SKM-1 treated with dmso at 0.1 percent for 144 hours (cell line): ENCODE results near the gene RALGAPA1.
"Not testable (repeated sequence)": the region's sequence is repeated elsewhere in the genome, so short reads cannot be mapped to it uniquely, and the experiment has no call there.

Experiments used
- DNase-seq: peaks from one replicate; lab custom pipeline; 2025; ENCODE audit not compliant: unreplicated experiment; lab: John Stamatoyannopoulos, UW

RALGAPA1 gene

DNA sequence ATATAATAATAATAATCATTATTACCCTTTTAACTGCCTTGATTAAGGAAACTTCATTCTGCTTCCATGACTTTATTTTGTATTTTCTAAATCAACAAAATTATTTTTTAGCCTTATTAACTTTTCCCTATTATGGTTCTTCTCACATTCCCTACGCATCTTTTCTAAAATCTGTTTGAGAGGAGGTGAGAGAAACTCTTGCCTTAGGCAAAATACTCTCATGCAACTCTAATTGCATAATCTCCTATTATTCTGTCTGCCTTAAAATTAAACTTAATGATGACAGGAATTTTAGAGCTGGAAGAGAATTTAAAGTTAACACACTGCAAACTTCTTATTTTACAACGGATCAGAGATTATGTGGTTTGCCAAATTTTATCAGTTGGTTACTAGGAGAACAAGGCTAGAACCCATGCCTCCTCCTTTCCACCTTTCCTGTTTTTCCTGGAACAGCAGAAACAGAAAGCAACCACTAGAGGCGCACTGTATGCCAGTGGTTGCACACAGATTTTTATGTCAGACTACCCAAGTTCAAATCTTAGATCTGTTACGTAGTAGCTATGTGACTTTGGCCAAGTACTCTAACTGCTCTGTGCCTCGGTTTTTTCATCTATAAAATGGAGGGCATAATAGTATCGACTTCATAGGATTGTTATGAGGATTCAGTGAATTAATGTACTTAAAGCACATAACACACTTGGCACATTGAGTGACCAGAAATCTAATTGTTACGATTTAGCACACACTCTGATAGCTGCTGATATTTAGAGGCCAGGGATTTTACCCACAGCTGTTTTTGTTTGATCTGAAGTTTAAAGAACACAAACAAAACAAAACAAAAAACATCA lies 12.7 kb upstream of the RALGAPA1 start:
- peak; percentile 3 for DNase-seq

GRCh38 chr14:35819591-35820540 lies 10.8 kb upstream of the RALGAPA1 start:
- DNase-seq: no peak

DNA sequence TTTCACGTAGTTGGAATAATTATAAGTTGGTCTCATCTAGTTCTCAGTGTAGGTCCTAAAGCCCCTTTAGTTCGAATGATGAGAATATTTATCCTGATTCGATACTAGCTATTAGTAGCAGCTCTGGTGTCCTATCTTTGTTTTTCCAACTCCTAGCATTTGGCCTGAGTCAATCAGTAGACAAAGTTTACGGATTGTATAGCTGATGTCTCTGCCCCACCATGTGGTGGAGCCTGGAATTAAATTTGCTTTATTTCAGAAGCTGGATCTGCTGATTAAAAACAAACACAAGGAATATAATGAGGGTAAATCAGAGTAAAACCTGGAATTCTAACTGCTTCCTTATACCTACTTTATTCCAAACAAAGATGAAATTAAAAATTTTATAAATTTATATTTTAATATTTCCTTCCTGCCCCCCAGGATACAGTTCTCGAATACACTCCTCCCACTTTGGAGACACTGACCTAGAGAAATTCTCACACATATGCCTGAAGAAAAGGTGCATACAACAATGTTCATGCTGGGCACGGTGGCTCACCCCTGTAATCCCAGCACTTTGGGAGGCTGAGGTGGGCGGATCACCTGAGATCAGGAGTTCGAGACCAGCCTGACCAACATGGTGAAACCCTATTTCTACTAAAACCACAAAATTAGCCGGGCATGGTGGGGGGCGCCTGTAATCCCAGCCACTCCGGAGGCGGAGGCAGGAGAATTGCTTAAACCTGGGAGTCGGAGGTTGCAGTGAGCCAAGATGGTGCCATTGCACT lies 9.4 kb upstream of the RALGAPA1 start:
- peak; percentile 1 for DNase-seq

DNA sequence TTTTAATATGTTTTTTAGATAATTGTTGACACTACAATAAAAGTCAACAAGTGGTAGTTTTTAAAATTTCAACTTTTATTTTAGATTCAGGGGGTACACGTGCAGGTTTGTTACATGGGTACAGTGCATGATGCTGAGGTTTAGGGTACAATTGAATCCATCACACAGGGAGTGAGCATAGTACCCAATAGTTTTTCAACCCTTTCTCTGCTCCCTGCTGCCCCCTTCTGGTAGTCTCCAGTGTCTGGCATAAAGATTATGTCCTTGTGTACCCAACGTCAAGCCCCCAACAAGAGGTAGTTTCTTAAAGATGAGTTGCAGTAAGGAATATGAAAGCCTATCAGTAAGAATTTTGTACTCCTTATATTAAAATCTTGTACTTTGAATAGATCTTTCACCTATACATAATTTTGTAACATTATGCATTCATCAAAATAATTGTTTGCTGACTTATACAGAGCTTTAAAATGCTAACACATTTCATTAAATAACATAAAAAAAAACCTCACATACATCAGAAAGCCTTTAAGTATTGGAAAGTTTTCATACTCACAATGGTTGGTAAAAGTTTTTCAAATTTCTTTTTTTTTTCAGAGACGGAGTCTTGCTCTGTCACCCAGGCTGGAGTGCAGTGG lies 5.4 kb upstream of the RALGAPA1 start:
- peak; percentile 8 for DNase-seq

- no peak for DNase-seq
These were observed 1.9 kb upstream of the RALGAPA1 start for GRCh38 chr14:35810963-35811362.

GRCh38 chr14:35809597-35809996 lies 502 bp upstream of the RALGAPA1 start:
- DNase-seq: no peak

DNA sequence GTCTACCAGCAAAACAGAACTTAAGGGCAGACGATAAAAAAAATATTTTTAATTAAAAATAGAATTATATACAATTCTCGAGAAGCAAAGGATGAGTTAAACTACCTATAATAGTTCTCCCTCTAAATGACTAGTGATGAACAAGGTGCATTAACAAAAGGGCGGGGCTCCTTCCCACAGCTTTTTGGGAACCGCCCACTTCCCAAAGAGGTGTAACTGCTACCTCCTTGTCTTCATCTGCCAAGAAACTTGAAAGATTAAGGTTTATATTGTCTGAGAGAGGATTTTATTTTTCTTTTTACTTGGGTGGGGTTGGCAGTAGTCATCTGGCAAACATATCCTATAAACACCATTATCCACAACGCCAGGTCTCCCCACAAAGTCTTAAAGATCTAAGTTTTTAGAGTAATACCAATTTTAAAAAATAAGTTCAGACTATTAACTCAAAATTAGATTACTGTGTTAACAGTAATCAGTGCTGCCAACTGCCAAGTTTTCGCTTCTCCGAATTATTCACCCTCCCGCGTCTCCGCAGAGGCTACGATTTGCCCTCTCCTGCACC lies 938 bp downstream of the RALGAPA1 start:
- no peak for DNase-seq

DNA sequence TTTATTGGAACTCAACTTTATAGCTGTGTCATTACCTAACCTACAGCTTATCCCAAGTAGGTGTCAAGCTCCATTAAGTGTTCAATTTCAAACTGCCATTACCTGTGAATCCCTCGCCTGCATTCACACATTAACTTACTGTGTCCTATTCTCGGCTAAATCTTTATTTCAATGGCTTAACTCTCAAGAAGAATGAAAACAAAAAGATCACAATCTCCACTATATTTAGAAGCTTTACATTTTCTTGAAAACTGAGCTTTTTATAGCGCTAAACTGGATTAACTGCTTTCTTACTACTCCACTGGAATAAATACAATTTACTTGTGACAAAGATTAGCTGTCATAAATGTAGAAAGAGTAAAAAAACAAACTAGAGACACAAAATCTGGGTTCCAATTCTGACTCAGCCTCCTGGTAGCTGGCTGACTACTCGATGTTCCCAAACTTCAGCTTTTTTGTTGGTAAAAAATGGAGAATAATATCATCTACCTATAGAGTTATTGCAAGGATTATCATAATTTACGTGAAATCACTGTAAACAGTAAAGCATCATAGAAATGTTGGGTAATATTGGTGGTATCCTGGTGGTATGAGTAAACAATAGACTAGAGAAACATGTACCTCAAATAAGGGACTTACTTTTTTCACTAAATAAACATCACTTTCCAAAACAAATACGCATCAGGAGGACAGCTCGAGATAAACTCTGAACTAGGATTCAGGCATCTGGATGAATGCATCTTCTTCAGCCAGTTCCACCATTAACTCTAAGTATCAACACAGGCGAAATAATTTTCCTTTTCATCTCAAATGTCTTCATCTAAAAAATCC lies 1.7 kb downstream of the RALGAPA1 start:
- no peak for DNase-seq

GRCh38 chr14:35806006-35806907 lies 2.8 kb downstream of the RALGAPA1 start:
- no peak for DNase-seq

DNA sequence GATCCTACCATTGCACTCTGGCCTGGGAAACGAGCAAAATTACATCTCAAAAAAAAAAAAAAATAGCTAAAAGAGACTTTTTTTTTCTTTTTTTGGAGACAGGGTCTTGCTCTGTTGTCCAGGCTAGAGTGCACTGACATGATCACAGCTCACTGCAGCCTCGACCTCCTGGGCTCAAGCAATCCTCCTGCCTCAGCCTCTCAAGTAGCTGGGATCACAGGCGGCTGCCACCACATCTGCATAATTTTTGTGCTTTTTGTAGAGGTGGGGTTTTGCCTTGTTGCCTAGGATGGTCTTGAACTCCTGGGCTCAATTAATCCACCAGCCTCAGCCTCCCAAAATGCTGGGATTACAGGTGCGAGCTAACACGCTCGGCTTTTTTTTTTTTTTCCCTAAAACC lies 11.3 kb downstream of the RALGAPA1 start:
- no peak for DNase-seq

- no peak for DNase-seq
These were observed 19.4 kb downstream of the RALGAPA1 start for GRCh38 chr14:35789651-35790050.

GRCh38 chr14:35786856-35787255 lies 22.2 kb downstream of the RALGAPA1 start:
- DNase-seq: no peak

DNA sequence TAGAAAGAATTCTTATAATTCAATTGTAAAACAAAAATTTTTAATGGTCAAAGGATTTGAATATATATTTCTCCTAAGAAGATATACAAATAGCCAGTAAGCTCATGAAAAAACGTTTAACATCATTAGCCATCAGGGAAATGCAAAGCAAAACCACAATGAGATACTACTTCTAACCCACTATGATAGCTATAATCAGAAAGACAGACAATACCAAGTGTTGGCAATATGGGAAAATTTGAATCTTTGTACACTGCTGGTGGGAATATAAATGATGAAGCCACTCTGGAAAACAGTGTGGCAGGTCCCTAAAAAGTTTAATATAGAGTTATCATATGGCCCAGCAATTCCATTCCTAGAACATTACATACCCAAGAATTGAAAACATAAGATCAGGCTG lies 25.4 kb downstream of the RALGAPA1 start:
- DNase-seq: no peak

DNA sequence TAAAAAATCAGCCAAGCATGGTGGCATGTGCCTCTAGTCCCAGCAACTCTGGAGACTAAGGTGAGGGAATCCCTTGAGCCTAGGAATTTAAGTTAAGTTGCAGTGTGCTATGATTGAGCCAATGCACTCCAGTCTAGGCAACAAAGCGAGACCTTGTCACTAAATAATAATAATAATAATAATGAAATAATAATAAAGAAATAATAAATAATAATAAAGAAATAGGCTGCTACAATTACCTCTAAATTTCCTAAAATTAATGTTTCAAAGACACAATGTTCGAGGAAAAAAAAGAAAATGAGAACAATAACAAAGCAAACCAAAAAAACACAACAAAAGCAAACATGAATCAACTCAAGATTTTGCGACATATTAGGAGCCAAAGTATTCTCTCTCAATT lies 29.7 kb downstream of the RALGAPA1 start:
- DNase-seq: no peak

DNA sequence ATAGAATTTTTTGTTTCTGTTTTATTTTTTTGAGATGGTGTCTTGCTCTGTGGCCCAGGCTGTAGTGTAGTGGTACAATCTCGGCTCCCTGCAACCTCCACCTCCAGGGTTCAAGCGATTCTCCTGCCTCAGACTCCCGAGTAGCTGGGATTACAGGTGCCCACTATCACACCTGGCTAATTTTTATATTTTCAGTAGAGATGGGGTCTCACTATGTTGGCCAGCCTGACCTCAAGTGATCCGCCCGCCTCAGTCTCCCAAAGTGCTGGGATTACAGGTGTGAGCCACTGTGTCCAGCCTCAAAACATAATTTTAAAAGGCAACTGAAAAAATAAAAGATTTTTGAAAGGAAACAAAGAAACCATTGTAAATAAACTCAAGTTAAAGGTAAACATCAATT lies 31.5 kb downstream of the RALGAPA1 start:
- not testable (repeated sequence) for DNase-seq

GRCh38 chr14:35776823-35777222 lies 32.3 kb downstream of the RALGAPA1 start:
- no peak for DNase-seq

DNA sequence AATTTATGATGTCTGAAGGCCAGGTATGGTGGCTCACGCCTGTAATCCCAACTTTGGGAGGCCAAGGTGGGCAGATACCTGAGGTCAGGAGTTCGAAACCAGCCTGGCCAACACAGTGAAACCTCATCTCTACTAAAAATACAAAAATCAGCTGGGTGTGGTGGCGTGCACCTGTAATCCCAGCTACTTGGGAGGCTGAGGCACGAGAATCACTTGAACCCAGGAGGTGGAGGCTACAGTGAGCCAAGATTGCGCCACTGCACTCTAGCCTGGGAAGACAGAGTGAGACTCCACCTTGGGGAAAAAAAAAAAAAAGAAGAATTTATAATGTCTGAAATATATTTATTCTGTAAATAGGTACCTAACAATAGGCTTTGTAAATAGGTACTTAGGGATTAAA lies 33.0 kb downstream of the RALGAPA1 start:
- DNase-seq: not testable (repeated sequence)

- no peak for DNase-seq
These were observed 42.4 kb downstream of the RALGAPA1 start for GRCh38 chr14:35766700-35767082.
